ENCODE data around the gene PPP6R3. TPM values are rescaled to one million over a fixed set of nuclear protein-coding genes. Genes with fewer than 3 reads are reported as not detected.
A peak's percentile ranks its signal among the peaks of the same experiment; 100 is the strongest.
"Not testable (repeated sequence)": the region's sequence is repeated elsewhere in the genome, so short reads cannot be mapped to it uniquely, and the experiment has no call there.

The PPP6R3 gene
- total RNA-seq, 1 donor from 2014 or later: 121 TPM

- Histone ChIP-seq H3K4me1 (no peaks in the 10 kb centered on the region), H3K36me3 (peaks cover 0 to 43% of the 10 kb centered on the region in 2 donors), H3K9me3 (peaks cover 9% of the 10 kb centered on the region), H3K4me3 (no peak overlapping the region), H3K27me3 (no peaks in the 10 kb centered on the region), H3K27ac (no peak overlapping the region)
- TF ChIP-seq POLR2A (IDR thresholded peaks at IDR 0.05) (no peak), CTCF (IDR thresholded peaks at IDR 0.05) (no peak), POLR2AphosphoS5 (IDR thresholded peaks at IDR 0.05; ENCODE audit: insufficient read depth in 1 of 2, low read depth in 1 of 2) (no peak)
- DNase-seq (ENCODE audit: extremely low spot score in 2 of 2): no peak
- intact Hi-C loops (cut with DNase I): no loop called here
Measured at GRCh38 chr11:68433541-68433940, 27.0 kb upstream of the PPP6R3 start.

- DNase-seq (ENCODE audit: extremely low spot score in 2 of 2); H3K27ac ChIP-seq; H3K9me3 ChIP-seq; intact Hi-C loops (cut with DNase I); H3K4me3 ChIP-seq; H3K27me3 ChIP-seq; H3K4me1 ChIP-seq: not testable (repeated sequence)
- peaks cover 0 to 45% of the 10 kb centered on the region in 2 donors for H3K36me3 ChIP-seq
Measured at GRCh38 chr11:68434159-68434558, 26.4 kb upstream of the PPP6R3 start.

GRCh38 chr11:68436162-68436888 is 24.2 kb upstream of the PPP6R3 start:
- H3K4me1 ChIP-seq: no peaks in the 10 kb centered on the region
- no peaks in the 10 kb centered on the region for H3K27me3 ChIP-seq
- no peak overlapping the region for H3K27ac ChIP-seq
- TF ChIP-seq POLR2AphosphoS5 (IDR thresholded peaks at IDR 0.05; ENCODE audit: insufficient read depth in 1 of 2, low read depth in 1 of 2) (no peak), CTCF (IDR thresholded peaks at IDR 0.05) (no peak), POLR2A (IDR thresholded peaks at IDR 0.05) (no peak)
- peaks cover 0 to 30% of the 10 kb centered on the region in 2 donors for H3K36me3 ChIP-seq
- intact Hi-C loops (cut with DNase I): no loop called here
- DNase-seq (ENCODE audit: extremely low spot score in 2 of 2): no peak
- H3K9me3 ChIP-seq: no peaks in the 10 kb centered on the region
- no peak overlapping the region for H3K4me3 ChIP-seq

GRCh38 chr11:68436985-68437926 is 23.3 kb upstream of the PPP6R3 start:
- no peak for TF ChIP-seq CTCF (IDR thresholded peaks at IDR 0.05)
- no peak for TF ChIP-seq POLR2AphosphoS5 (IDR thresholded peaks at IDR 0.05; ENCODE audit: insufficient read depth in 1 of 2, low read depth in 1 of 2)
- no peak for TF ChIP-seq POLR2A (IDR thresholded peaks at IDR 0.05)
- peaks cover 0 to 30% of the 10 kb centered on the region in 2 donors for H3K36me3 ChIP-seq
- no peak overlapping the region for H3K4me3 ChIP-seq
- peak overlapping the region; percentile 6 for H3K27ac ChIP-seq
- no peaks in the 10 kb centered on the region for H3K4me1 ChIP-seq
- DNase-seq (ENCODE audit: extremely low spot score in 2 of 2): no peak
- intact Hi-C loops (cut with DNase I): no loop called here
- no peaks in the 10 kb centered on the region for H3K9me3 ChIP-seq
- no peaks in the 10 kb centered on the region for H3K27me3 ChIP-seq

- Histone ChIP-seq H3K4me1 (no peaks in the 10 kb centered on the region), H3K27ac (no peak overlapping the region), H3K9me3 (no peaks in the 10 kb centered on the region), H3K36me3 (peaks cover 0 to 36% of the 10 kb centered on the region in 2 donors), H3K4me3 (no peak overlapping the region), H3K27me3 (no peaks in the 10 kb centered on the region)
- DNase-seq (ENCODE audit: extremely low spot score in 2 of 2): no peak
- TF ChIP-seq CTCF (IDR thresholded peaks at IDR 0.05): no peak
- TF ChIP-seq POLR2AphosphoS5 (IDR thresholded peaks at IDR 0.05; ENCODE audit: insufficient read depth in 1 of 2, low read depth in 1 of 2): no peak
- TF ChIP-seq POLR2A (IDR thresholded peaks at IDR 0.05): no peak
- intact Hi-C loops (cut with DNase I): no loop called here
Measured at GRCh38 chr11:68437927-68438657, 22.5 kb upstream of the PPP6R3 start.

Data from vagina (tissue), 2 donors.